ENCODE results near the gene TGM2.

The TGM2 gene

DNA sequence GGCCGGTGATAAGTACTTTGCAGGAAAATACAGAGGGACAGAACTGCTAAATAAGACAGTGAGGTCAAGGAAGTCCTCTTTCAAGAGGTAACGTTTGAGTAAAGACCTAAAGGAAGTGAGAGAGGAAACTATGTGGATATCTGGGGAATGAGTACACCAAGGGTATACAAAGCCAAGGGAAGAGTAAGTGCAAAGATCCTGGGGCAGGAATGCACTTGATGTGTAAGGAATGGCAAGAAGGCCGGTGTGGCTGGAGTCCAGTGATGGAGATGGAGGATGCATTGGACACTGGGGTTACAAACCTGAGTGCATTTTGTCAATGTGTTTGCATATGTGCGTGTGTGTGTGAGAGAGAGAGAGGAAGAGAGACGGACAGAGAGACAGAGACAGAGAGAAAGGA, 32.1 kb upstream of the TGM2 start:
- no peaks in the 10 kb centered on the region for H3F3A ChIP-seq (ENCODE audit: insufficient read depth, low read length)
- H3K4me2 ChIP-seq (ENCODE audit: low read depth, low read length): no peak overlapping the region

DNA sequence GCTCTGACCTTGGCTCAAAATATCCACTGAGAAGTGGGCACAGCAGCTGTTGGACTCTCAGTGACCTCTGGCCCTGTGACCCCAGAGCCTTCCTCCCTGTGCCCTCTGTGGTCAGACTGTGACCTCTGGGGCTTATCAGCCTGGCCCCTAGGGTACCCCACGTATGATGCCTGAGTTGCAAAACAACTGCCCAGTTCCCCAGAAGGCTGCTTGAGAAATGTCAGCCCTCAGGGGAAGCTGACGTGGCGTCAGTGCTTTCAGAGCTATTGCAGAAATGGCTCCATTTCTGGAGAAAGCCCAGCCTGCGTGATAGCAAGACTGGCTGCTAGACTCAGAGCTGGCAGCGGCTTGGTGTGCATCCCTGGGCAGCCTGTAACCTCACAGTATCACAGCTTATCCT, 31.5 kb upstream of the TGM2 start:
- H3K27me3 ChIP-seq (replicated peaks; ENCODE audit: insufficient read depth, low read length): no peaks in the 10 kb centered on the region
- H3K4me1 ChIP-seq (ENCODE audit: low read length): no peaks in the 10 kb centered on the region
- no peaks in the 10 kb centered on the region for H3K9me3 ChIP-seq (replicated peaks; ENCODE audit: insufficient read depth, low read length)
- no peak for TF ChIP-seq EZH2phosphoT487 (IDR thresholded peaks at IDR 0.05; ENCODE audit: low read length)
- no peak for TF ChIP-seq EZH2 (optimal IDR thresholded peaks at IDR 0.05; ENCODE audit: low read depth, low read length)
- TF ChIP-seq, protein P1, sequence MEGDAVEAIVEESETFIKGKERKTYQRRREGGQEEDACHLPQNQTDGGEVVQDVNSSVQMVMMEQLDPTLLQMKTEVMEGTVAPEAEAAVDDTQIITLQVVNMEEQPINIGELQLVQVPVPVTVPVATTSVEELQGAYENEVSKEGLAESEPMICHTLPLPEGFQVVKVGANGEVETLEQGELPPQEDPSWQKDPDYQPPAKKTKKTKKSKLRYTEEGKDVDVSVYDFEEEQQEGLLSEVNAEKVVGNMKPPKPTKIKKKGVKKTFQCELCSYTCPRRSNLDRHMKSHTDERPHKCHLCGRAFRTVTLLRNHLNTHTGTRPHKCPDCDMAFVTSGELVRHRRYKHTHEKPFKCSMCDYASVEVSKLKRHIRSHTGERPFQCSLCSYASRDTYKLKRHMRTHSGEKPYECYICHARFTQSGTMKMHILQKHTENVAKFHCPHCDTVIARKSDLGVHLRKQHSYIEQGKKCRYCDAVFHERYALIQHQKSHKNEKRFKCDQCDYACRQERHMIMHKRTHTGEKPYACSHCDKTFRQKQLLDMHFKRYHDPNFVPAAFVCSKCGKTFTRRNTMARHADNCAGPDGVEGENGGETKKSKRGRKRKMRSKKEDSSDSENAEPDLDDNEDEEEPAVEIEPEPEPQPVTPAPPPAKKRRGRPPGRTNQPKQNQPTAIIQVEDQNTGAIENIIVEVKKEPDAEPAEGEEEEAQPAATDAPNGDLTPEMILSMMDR (IDR thresholded peaks at IDR 0.05; ENCODE audit: low read length): no peak
- no peak overlapping the region for H3K4me3 ChIP-seq (ENCODE audit: low read length)
- no peaks in the 10 kb centered on the region for H4K20me1 ChIP-seq (ENCODE audit: insufficient read depth, low read length)
- H3K79me2 ChIP-seq (ENCODE audit: low read length): no peaks in the 10 kb centered on the region
- no peak overlapping the region for H2AFZ ChIP-seq (ENCODE audit: low read length)
- DNase-seq: no peak
- H3K36me3 ChIP-seq (replicated peaks; ENCODE audit: insufficient read depth, low read length): no peaks in the 10 kb centered on the region
- no peaks in the 10 kb centered on the region for H3K9me2 ChIP-seq (replicated peaks; ENCODE audit: insufficient read depth, low read length)
- no peak overlapping the region for H3K4me2 ChIP-seq (ENCODE audit: low read depth, low read length)
- no peak overlapping the region for H3K27ac ChIP-seq (ENCODE audit: low read length)
- H3F3A ChIP-seq (ENCODE audit: insufficient read depth, low read length): no peaks in the 10 kb centered on the region
- no peak overlapping the region for H3K9ac ChIP-seq (ENCODE audit: low read length)

More for the DNA sequence above, 32.1 kb upstream of the TGM2 start:
- Histone ChIP-seq H3K79me2 (ENCODE audit: low read length) (no peaks in the 10 kb centered on the region), H4K20me1 (ENCODE audit: insufficient read depth, low read length) (no peaks in the 10 kb centered on the region), H3K9ac (ENCODE audit: low read length) (no peak overlapping the region), H3K27me3 (replicated peaks; ENCODE audit: insufficient read depth, low read length) (no peaks in the 10 kb centered on the region), H3K9me2 (replicated peaks; ENCODE audit: insufficient read depth, low read length) (no peaks in the 10 kb centered on the region), H2AFZ (ENCODE audit: low read length) (no peak overlapping the region), H3K36me3 (replicated peaks; ENCODE audit: insufficient read depth, low read length) (no peaks in the 10 kb centered on the region), H3K27ac (ENCODE audit: low read length) (no peak overlapping the region), H3K4me1 (ENCODE audit: low read length) (no peaks in the 10 kb centered on the region), H3K4me3 (ENCODE audit: low read length) (no peak overlapping the region), H3K9me3 (replicated peaks; ENCODE audit: insufficient read depth, low read length) (no peaks in the 10 kb centered on the region)
- TF ChIP-seq EZH2phosphoT487 (IDR thresholded peaks at IDR 0.05; ENCODE audit: low read length) (no peak), EZH2 (optimal IDR thresholded peaks at IDR 0.05; ENCODE audit: low read depth, low read length) (no peak)
- TF ChIP-seq, protein P1 (IDR thresholded peaks at IDR 0.05; ENCODE audit: low read length): no peak
- DNase-seq: no peak

DNA sequence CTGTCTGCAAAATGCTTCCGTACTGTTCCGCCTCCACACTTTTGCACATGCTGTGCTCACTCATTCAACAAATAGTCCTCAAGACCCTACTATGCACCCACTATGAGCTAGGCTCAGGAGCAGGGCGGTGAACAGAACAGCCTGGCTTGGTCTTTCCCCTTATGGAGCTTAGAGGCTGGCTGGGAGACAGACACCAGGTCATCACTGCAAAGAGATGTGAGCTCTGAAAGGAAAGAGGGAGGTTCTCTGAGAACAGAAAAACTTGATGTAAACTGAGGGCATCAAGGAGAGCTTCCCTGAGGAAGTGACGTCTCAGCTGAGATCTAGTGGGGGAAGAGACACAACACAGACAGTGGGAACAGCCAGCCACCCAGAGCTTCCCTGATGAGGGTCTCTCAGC, 31.0 kb upstream of the TGM2 start:
- no peaks in the 10 kb centered on the region for H4K20me1 ChIP-seq (ENCODE audit: insufficient read depth, low read length)
- H3K9me3 ChIP-seq (replicated peaks; ENCODE audit: insufficient read depth, low read length): no peaks in the 10 kb centered on the region
- H3F3A ChIP-seq (ENCODE audit: insufficient read depth, low read length): no peaks in the 10 kb centered on the region
- no peak overlapping the region for H3K27ac ChIP-seq (ENCODE audit: low read length)
- no peak for DNase-seq
- no peak overlapping the region for H2AFZ ChIP-seq (ENCODE audit: low read length)
- no peaks in the 10 kb centered on the region for H3K79me2 ChIP-seq (ENCODE audit: low read length)
- no peaks in the 10 kb centered on the region for H3K9me2 ChIP-seq (replicated peaks; ENCODE audit: insufficient read depth, low read length)
- H3K4me1 ChIP-seq (ENCODE audit: low read length): no peaks in the 10 kb centered on the region
- H3K27me3 ChIP-seq (replicated peaks; ENCODE audit: insufficient read depth, low read length): no peaks in the 10 kb centered on the region
- no peak overlapping the region for H3K4me3 ChIP-seq (ENCODE audit: low read length)
- H3K4me2 ChIP-seq (ENCODE audit: low read depth, low read length): no peak overlapping the region
- H3K36me3 ChIP-seq (replicated peaks; ENCODE audit: insufficient read depth, low read length): no peaks in the 10 kb centered on the region
- TF ChIP-seq EZH2 (optimal IDR thresholded peaks at IDR 0.05; ENCODE audit: low read depth, low read length) (no peak), EZH2phosphoT487 (IDR thresholded peaks at IDR 0.05; ENCODE audit: low read length) (no peak)
- TF ChIP-seq, protein P1 (IDR thresholded peaks at IDR 0.05; ENCODE audit: low read length): no peak
- H3K9ac ChIP-seq (ENCODE audit: low read length): no peak overlapping the region
